DOHH2 (cell line): ENCODE data around the gene SCYL3.

Experiments
- H3F3A ChIP-seq: fragments of 200-600 bp; sonication (generic), shearing (Covaris generic); 2 replicates; pipeline ENCODE4 v1.6.0; 2016; ENCODE audit warnings: antibody characterized with exemption, mild to moderate bottlenecking; ENCODE audit not compliant: control insufficient read depth, insufficient read depth
- H3K27ac ChIP-seq: fragments of 200-600 bp; sonication (generic); 2 replicates; pipeline ENCODE4 v1.5.1; 2014; ENCODE audit warnings: low read depth, mild to moderate bottlenecking, low read length, moderate library complexity
- H3K27me3 ChIP-seq: fragments of 200-600 bp; sonication (generic); 2 replicates; pipeline ENCODE4 v1.6.1; 2014; ENCODE audit warnings: mild to moderate bottlenecking, low read length, mixed read lengths; ENCODE audit not compliant: control insufficient read depth
- H3K36me3 ChIP-seq: fragments of 200-600 bp; sonication (generic); 2 replicates; pipeline ENCODE4 v1.6.1; 2014; ENCODE audit warnings: mild to moderate bottlenecking, low read length, moderate library complexity, mixed read lengths; ENCODE audit not compliant: control insufficient read depth
- H3K4me1 ChIP-seq: fragments of 200-600 bp; sonication (generic); 2 replicates; pipeline ENCODE4 v1.6.1; 2014; ENCODE audit warnings: mild to moderate bottlenecking, low read length, mixed read lengths; ENCODE audit not compliant: control insufficient read depth
- H3K4me2 ChIP-seq: fragments of 200-600 bp; sonication (generic); 2 replicates; pipeline ENCODE4 v1.6.0; 2014; ENCODE audit warnings: mild to moderate bottlenecking, low read length, moderate library complexity
- H3K4me3 ChIP-seq: fragments of 200-600 bp; sonication (generic); 2 replicates; pipeline ENCODE4 v1.5.1; 2014; ENCODE audit warnings: mild to moderate bottlenecking, low read length, mixed read lengths
- H3K79me2 ChIP-seq: fragments of 200-600 bp; sonication (generic); 2 replicates; pipeline ENCODE4 v1.6.1; 2014; ENCODE audit warnings: mild to moderate bottlenecking, low read length, mixed read lengths; ENCODE audit not compliant: control insufficient read depth
- H3K9me2 ChIP-seq: fragments of 200-600 bp; sonication (generic); replicated peaks from 2 replicates; pipeline ENCODE4 v1.6.1; 2014; ENCODE audit warnings: mild to moderate bottlenecking, low read length, mixed read lengths; ENCODE audit not compliant: control insufficient read depth
- H3K9me3 ChIP-seq: fragments of 200-600 bp; sonication (generic); 2 replicates; pipeline ENCODE4 v1.6.1; 2014; ENCODE audit warnings: antibody characterized with exemption, low read length, mixed read lengths; ENCODE audit not compliant: control insufficient read depth, insufficient read depth
- H4K20me1 ChIP-seq: fragments of 200-600 bp; sonication (generic); 2 replicates; pipeline ENCODE4 v1.6.0; 2014; ENCODE audit warnings: low read depth, mild to moderate bottlenecking, antibody characterized with exemption, low read length, moderate library complexity; ENCODE audit not compliant: control insufficient read depth, insufficient read depth
- CTCF ChIP-seq: fragments of 200-600 bp; sonication (generic); IDR thresholded peaks from one replicate; pipeline ENCODE4 v1.5.1; 2014; ENCODE audit warnings: antibody characterized with exemption, mild to moderate bottlenecking, low read depth, low read length; ENCODE audit not compliant: poor library complexity, severe bottlenecking
- EZH2phosphoT487 ChIP-seq: fragments of 200-600 bp; sonication (generic); IDR thresholded peaks from 2 replicates; pipeline ENCODE4 v1.6.1; 2017; ENCODE audit warnings: borderline replicate concordance, mild to moderate bottlenecking, antibody characterized with exemption, low read length, moderate library complexity, mixed read lengths

Gene SCYL3

DNA sequence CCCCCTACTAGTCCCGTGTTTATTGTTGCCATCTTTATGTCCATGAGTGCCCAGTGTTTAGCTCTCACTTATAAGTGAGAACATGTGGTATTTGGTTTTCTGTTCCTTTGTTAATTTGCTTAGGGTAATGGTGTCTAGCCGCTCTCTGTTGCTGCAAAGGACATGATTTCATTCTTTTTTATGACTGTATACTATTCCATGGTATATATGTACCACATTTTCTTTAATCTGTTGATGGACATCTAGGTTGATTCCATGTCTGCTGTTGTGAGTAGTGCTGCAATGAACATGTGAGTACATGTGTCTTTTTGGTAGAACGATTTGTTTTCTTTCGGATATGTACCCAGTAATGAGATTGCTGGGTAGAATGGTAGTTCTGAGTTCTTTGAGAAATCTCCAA is 54.8 kb downstream of the SCYL3 start:
- no peaks in the 10 kb centered on the region for H4K20me1 ChIP-seq
- TF ChIP-seq CTCF = no peak
- TF ChIP-seq EZH2phosphoT487 = no peak
- no peak overlapping the region for H3K4me2 ChIP-seq
- H3K79me2 ChIP-seq = peaks cover 24% of the 10 kb centered on the region
- H3K9me3 ChIP-seq = no peaks in the 10 kb centered on the region; the same call in 1 of the 2 replicates
- no peak overlapping the region for H3K27ac ChIP-seq
- H3F3A ChIP-seq = peaks cover 6% of the 10 kb centered on the region; the same call in 1 of the 2 replicates
- H3K4me3 ChIP-seq = no peak overlapping the region
- peaks cover 8% of the 10 kb centered on the region; the same call in 1 of the 2 replicates for H3K4me1 ChIP-seq
- no peaks in the 10 kb centered on the region for H3K27me3 ChIP-seq
- H3K36me3 ChIP-seq = peaks cover 89% of the 10 kb centered on the region
- no peaks in the 10 kb centered on the region for H3K9me2 ChIP-seq

- Histone ChIP-seq H3K79me2 (peaks cover 23% of the 10 kb centered on the region), H3K4me3 (no peak overlapping the region), H3K27me3 (no peaks in the 10 kb centered on the region), H4K20me1 (no peaks in the 10 kb centered on the region), H3K4me1 (peaks cover 8% of the 10 kb centered on the region; the same call in 1 of the 2 replicates), H3K9me3 (no peaks in the 10 kb centered on the region; the same call in 1 of the 2 replicates), H3K27ac (no peak overlapping the region), H3K36me3 (peaks cover 95% of the 10 kb centered on the region), H3F3A (peaks cover 6% of the 10 kb centered on the region; the same call in 1 of the 2 replicates), H3K4me2 (no peak overlapping the region), H3K9me2 (no peaks in the 10 kb centered on the region)
- TF ChIP-seq EZH2phosphoT487 (no peak), CTCF (no peak)
Observed at GRCh38 chr1:169836198-169836597, 57.5 kb downstream of the SCYL3 start.

DNA sequence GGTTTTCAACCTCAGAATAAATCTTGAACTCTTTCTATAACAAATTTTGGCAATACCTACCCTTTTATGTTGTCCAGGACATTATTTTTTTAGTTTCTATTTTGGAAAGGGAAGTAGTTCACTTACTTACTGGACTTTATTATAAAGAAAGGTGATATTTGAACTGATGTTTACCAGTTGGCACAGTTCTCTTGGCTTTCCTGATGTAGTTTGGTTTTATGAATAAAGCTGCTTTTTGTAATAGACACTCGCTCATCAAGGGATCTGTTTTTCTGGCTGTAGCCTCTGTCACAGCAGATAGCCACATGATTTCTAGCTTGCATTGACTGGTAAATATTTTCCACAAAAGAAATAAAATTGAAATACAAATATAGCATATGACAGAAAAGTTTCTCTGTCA is 58.0 kb downstream of the SCYL3 start:
- TF ChIP-seq CTCF = no peak
- TF ChIP-seq EZH2phosphoT487 = no peak
- Histone ChIP-seq H3K9me2 (no peaks in the 10 kb centered on the region), H3K4me1 (peaks cover 8% of the 10 kb centered on the region; the same call in 1 of the 2 replicates), H3K36me3 (peaks cover 95% of the 10 kb centered on the region), H3K27me3 (no peaks in the 10 kb centered on the region), H3F3A (peaks cover 6% of the 10 kb centered on the region; the same call in 1 of the 2 replicates), H3K4me2 (no peak overlapping the region), H3K27ac (no peak overlapping the region), H3K4me3 (no peak overlapping the region), H4K20me1 (no peaks in the 10 kb centered on the region), H3K79me2 (peaks cover 18% of the 10 kb centered on the region), H3K9me3 (no peaks in the 10 kb centered on the region; the same call in 1 of the 2 replicates)
